IMR-90 (cell line): ENCODE data around the gene FOXK1. TPM values are rescaled to one million over a fixed set of nuclear protein-coding genes. Genes with fewer than 3 reads are reported as not detected.

Experiments used
- ATAC-seq: fragments of 200-7000 bp; cut with Tn5 transposase; 2 replicates; pipeline ENCODE4 v1.9.1; 2020; ENCODE audit warnings: low read depth, mild to moderate bottlenecking, moderate library complexity
- BruUV-seq: library from RNA; stranded (reverse); fragments of 400-500 nt; replicated peaks from 2 replicates; lab custom pipeline; 2021; lab: Mats Ljungman, UMichigan
- CTCF ChIA-PET: fragments of 300-600 bp; formaldehyde crosslinking; extraction: SDS; loops from one replicate; lab custom pipeline; 2021; ENCODE audit warnings: antibody characterized with exemption; lab: Yijun Ruan, JAX
- POLR2A ChIA-PET: fragments of 300-600 bp; sonication (Branson Sonifier 250); formaldehyde crosslinking; loops from one replicate; lab custom pipeline; 2022; ENCODE audit warnings: antibody characterized with exemption; ENCODE audit not compliant: unreplicated experiment; lab: Charles Lee
- DNase-seq: peaks from one replicate; pipeline ENCODE4 v3.0.0; 2013
- H2AFZ ChIP-seq: replicated peaks from 2 replicates; pipeline ENCODE3; 2013; ENCODE audit warnings: low read length, mild to moderate bottlenecking; ENCODE audit not compliant: poor library complexity
- H2AK5ac ChIP-seq: 2 replicates; pipeline ENCODE4 v1.6.1; 2013; ENCODE audit warnings: low read depth, low read length, inconsistent platforms
- H2AK9ac ChIP-seq: replicated peaks from 2 replicates; pipeline ENCODE3; 2013; ENCODE audit warnings: mild to moderate bottlenecking, low read depth, low read length, moderate library complexity; ENCODE audit not compliant: poor library complexity
- H2BK120ac ChIP-seq: 2 replicates; pipeline ENCODE4 v1.6.1; 2013; ENCODE audit warnings: low read depth, low read length, inconsistent platforms
- H2BK15ac ChIP-seq: 3 replicates; pipeline ENCODE4 v1.6.1; 2013; ENCODE audit warnings: low read depth, low read length, inconsistent platforms
- H2BK20ac ChIP-seq: 2 replicates; pipeline ENCODE4 v1.6.1; 2013; ENCODE audit warnings: low read depth, mild to moderate bottlenecking, inconsistent platforms, low read length, moderate library complexity
- H2BK5ac ChIP-seq: 2 replicates; pipeline ENCODE4 v1.6.1; 2013; ENCODE audit warnings: mild to moderate bottlenecking, low read depth, low read length, inconsistent platforms; ENCODE audit not compliant: poor library complexity, severe bottlenecking
- H3K14ac ChIP-seq: replicated peaks from 2 replicates; pipeline ENCODE4 v1.6.1; 2013; ENCODE audit warnings: low read depth, low read length, inconsistent platforms
- H3K18ac ChIP-seq: 2 replicates; pipeline ENCODE4 v1.6.1; 2013; ENCODE audit warnings: low read depth, low read length, control low read depth
- H3K23ac ChIP-seq: 2 replicates; pipeline ENCODE4 v1.6.1; 2013; ENCODE audit warnings: low read depth, low read length, inconsistent platforms
- H3K27ac ChIP-seq: 2 replicates; pipeline ENCODE4 v1.5.1; 2013; ENCODE audit warnings: mild to moderate bottlenecking, control low read depth, low read length; ENCODE audit not compliant: insufficient read depth
- H3K27me3 ChIP-seq: 2 replicates; pipeline ENCODE4 v1.6.1; 2013; ENCODE audit warnings: low read length; ENCODE audit not compliant: control insufficient read depth, insufficient read depth
- H3K36me3 ChIP-seq: 2 replicates; pipeline ENCODE4 v1.6.1; 2013; ENCODE audit warnings: low read length, mixed read lengths; ENCODE audit not compliant: control insufficient read depth, insufficient read depth
- H3K4ac ChIP-seq: 2 replicates; pipeline ENCODE4 v1.6.1; 2013; ENCODE audit warnings: low read depth, low read length, inconsistent platforms
- H3K4me1 ChIP-seq: 2 replicates; pipeline ENCODE4 v1.6.1; 2013; ENCODE audit warnings: low read length, mixed read lengths; ENCODE audit not compliant: control insufficient read depth, insufficient read depth
- H3K4me2 ChIP-seq: 2 replicates; pipeline ENCODE4 v1.6.1; 2013; ENCODE audit warnings: low read depth, mild to moderate bottlenecking, control low read depth, low read length, moderate library complexity
- H3K4me3 ChIP-seq: 2 replicates; pipeline ENCODE4 v1.5.1; 2013; ENCODE audit warnings: low read depth, mild to moderate bottlenecking, control low read depth, low read length, moderate library complexity; ENCODE audit not compliant: insufficient read depth
- H3K56ac ChIP-seq: 2 replicates; pipeline ENCODE4 v1.6.1; 2013; ENCODE audit warnings: low read length, inconsistent platforms; ENCODE audit not compliant: insufficient read depth; ENCODE audit errors: extremely low read depth
- H3K79me1 ChIP-seq, 2 experiments: 2 replicates each; pipeline ENCODE4 v1.6.1; 2013; ENCODE audit warnings: low read length in 2 of 2, inconsistent platforms in 1 of 2, low read depth in 1 of 2
- H3K9ac ChIP-seq: 2 replicates; pipeline ENCODE4 v1.6.1; 2013; ENCODE audit warnings: low read depth, low read length, control low read depth
- H3K9me1 ChIP-seq: 2 replicates; pipeline ENCODE4 v1.6.1; 2013; ENCODE audit warnings: low read length, inconsistent platforms; ENCODE audit not compliant: insufficient read depth
- H3K9me3 ChIP-seq: 2 replicates; pipeline ENCODE4 v1.6.1; 2013; ENCODE audit warnings: low read length; ENCODE audit not compliant: control insufficient read depth, insufficient read depth
- H4K20me1 ChIP-seq: 2 replicates; pipeline ENCODE4 v1.6.1; 2013; ENCODE audit warnings: low read length, inconsistent platforms; ENCODE audit not compliant: insufficient read depth
- H4K5ac ChIP-seq: 2 replicates; pipeline ENCODE4 v1.6.1; 2013; ENCODE audit warnings: mild to moderate bottlenecking, low read depth, low read length, control low read depth
- H4K8ac ChIP-seq, 2 experiments: 2 replicates each; pipeline ENCODE4 v1.6.1; 2013; ENCODE audit warnings: low read depth in 2 of 2, low read length in 2 of 2, control low read depth in 1 of 2, inconsistent platforms in 1 of 2
- H4K91ac ChIP-seq: 2 replicates; pipeline ENCODE4 v1.6.1; 2013; ENCODE audit warnings: low read depth, low read length, inconsistent platforms; ENCODE audit not compliant: insufficient read depth
- BHLHE40 ChIP-seq: fragments of 150-350 bp; IDR thresholded peaks from 2 replicates; pipeline ENCODE4 v1.6.1; 2016; ENCODE audit warnings: mild to moderate bottlenecking, low read depth, low read length
- CEBPB ChIP-seq: IDR thresholded peaks from 2 replicates; pipeline ENCODE4 v1.6.1; 2012; ENCODE audit warnings: low read depth, low read length, improper control_type of control experiment
- CHD1 ChIP-seq: IDR thresholded peaks from 2 replicates; pipeline ENCODE4 v1.6.1; 2012; ENCODE audit warnings: low read depth, low read length, improper control_type of control experiment
- FOS ChIP-seq: fragments of 150-350 bp; IDR thresholded peaks from 2 replicates; pipeline ENCODE4 v1.6.1; 2016; ENCODE audit warnings: low read depth, low read length
- MAFK ChIP-seq: IDR thresholded peaks from 2 replicates; pipeline ENCODE4 v1.6.1; 2012; ENCODE audit warnings: low read depth, low read length, improper control_type of control experiment
- MAZ ChIP-seq: IDR thresholded peaks from 2 replicates; pipeline ENCODE4 v1.6.1; 2012; ENCODE audit warnings: low read depth, mild to moderate bottlenecking, low read length, improper control_type of control experiment, moderate library complexity, borderline replicate concordance
- MXI1 ChIP-seq: IDR thresholded peaks from 2 replicates; pipeline ENCODE4 v1.6.1; 2012; ENCODE audit warnings: low read depth, mild to moderate bottlenecking, low read length, moderate library complexity, borderline replicate concordance
- NFE2L2 ChIP-seq: fragments of 150-350 bp; IDR thresholded peaks from 2 replicates; pipeline ENCODE4 v1.6.1; 2016; ENCODE audit warnings: low read depth, mild to moderate bottlenecking, low read length
- POLR2A ChIP-seq: IDR thresholded peaks from 2 replicates; pipeline ENCODE4 v1.6.1; 2012; ENCODE audit warnings: mild to moderate bottlenecking, low read depth, low read length
- RCOR1 ChIP-seq: IDR thresholded peaks from 2 replicates; pipeline ENCODE4 v1.6.1; 2012; ENCODE audit warnings: mild to moderate bottlenecking, low read length, improper control_type of control experiment; ENCODE audit not compliant: insufficient replicate concordance
- SMC3 ChIP-seq: fragments of 150-350 bp; IDR thresholded peaks from 2 replicates; pipeline ENCODE4 v1.6.1; 2016; ENCODE audit warnings: low read depth, mild to moderate bottlenecking, antibody characterized with exemption, low read length, moderate library complexity
- WGBS, 2 experiments: methylation state at CpG; one replicate each; pipeline versions ENCODE4 v1.1.5 to v1.1.7; 2013; ENCODE audit warnings: missing lambda C conversion rate in 2 of 2; ENCODE audit not compliant: insufficient read length in 1 of 2; ENCODE audit errors: extremely low coverage in 2 of 2; 5-methylcytosine and 5-hydroxymethylcytosine counted together
- dilution Hi-C: fragments of 300-500 bp; cut with HindIII; formaldehyde crosslinking; loops from one replicate; pipeline ENCODE4 v1.14.3; 2018; ENCODE audit warnings: low sequenced_read_pairs; ENCODE audit not compliant: unreplicated experiment
- in situ Hi-C: fragments of 300-500 bp; cut with MboI; formaldehyde crosslinking; loops from 3 replicates; pipeline ENCODE4 v1.14.3; 2019; ENCODE audit warnings: low sequenced_read_pairs, inconsistent platforms, mixed read lengths
- intact Hi-C: fragments of 100-400 bp; cut with micrococcal nuclease; formaldehyde crosslinking; loops from 2 replicates; pipeline ENCODE4 v1.10.0; 2022
- polyA plus RNA-seq, 3 experiments: library from polyadenylated mRNA; depleted of rRNA; stranded (reverse); fragments of >200 nt; gene quantifications; 2 replicates each; pipeline ENCODE4 v1.2.3, GENCODE V29; 2012; ENCODE audit warnings: low replicate concordance in 1 of 3
- total RNA-seq: library from RNA; depleted of rRNA; stranded (reverse); fragments of >200 nt; gene quantifications from 2 replicates; pipeline ENCODE4 v1.2.3, GENCODE V29; 2012
- TF ChIP-seq, protein P1 (sequence below): conservative IDR thresholded peaks from 2 replicates; pipeline ENCODE4 v1.5.1; 2012; ENCODE audit warnings: mild to moderate bottlenecking, low read depth, low read length, improper control_type of control experiment
- TF ChIP-seq, protein P2 (sequence below): fragments of 150-350 bp; IDR thresholded peaks from 2 replicates; pipeline ENCODE4 v1.6.1; 2017; ENCODE audit warnings: mild to moderate bottlenecking, antibody characterized with exemption, low read length, low read depth

Gene FOXK1
- total and polyA plus RNA-seq, 2 of the 4 experiments (the other 2 are of a cell fraction): 4.3 to 8.8 TPM

DNA sequence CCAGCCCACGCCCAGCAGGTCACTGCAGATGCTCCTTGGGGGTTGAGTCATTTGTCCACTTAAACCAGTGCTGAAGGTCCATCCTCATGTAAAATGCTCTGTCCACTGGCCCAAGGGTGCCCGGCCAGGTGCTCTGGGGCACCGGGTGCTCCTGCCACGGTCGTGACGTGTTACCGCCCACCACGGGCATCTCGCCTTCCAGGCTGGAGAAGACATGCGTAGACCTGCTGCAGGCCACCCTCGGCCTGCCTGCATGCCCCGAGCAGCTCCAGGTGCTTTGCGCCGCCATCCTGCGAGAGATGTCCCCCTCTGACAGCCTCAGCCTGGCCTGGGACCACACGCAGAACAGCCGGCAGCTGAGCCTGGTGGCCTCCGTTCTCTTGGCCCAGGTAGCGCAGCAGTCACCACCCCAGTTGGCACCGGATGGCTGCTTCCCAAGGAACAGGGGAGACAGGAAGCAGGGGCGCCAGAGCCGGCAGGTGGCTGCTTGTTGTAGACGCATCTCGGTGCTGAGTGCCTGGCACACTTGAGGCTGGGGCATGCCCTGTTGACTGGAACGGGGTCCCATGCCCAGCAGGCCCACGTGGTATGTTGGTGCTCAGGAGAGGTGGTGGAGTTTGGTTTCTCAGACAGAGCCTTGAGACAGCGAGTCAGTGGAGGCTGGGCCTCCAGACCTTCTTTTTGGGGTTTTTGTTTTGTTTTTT is 99.4 kb downstream of the FOXK1 start:
- no peak overlapping the region for H2BK20ac ChIP-seq
- H2AFZ ChIP-seq: no peak overlapping the region
- H4K20me1 ChIP-seq: peaks cover 36% of the 10 kb centered on the region
- no peak overlapping the region for H3K4me2 ChIP-seq
- TF ChIP-seq MXI1: no peak
- TF ChIP-seq CHD1: no peak
- no peak for TF ChIP-seq MAZ
- TF ChIP-seq, protein P1, sequence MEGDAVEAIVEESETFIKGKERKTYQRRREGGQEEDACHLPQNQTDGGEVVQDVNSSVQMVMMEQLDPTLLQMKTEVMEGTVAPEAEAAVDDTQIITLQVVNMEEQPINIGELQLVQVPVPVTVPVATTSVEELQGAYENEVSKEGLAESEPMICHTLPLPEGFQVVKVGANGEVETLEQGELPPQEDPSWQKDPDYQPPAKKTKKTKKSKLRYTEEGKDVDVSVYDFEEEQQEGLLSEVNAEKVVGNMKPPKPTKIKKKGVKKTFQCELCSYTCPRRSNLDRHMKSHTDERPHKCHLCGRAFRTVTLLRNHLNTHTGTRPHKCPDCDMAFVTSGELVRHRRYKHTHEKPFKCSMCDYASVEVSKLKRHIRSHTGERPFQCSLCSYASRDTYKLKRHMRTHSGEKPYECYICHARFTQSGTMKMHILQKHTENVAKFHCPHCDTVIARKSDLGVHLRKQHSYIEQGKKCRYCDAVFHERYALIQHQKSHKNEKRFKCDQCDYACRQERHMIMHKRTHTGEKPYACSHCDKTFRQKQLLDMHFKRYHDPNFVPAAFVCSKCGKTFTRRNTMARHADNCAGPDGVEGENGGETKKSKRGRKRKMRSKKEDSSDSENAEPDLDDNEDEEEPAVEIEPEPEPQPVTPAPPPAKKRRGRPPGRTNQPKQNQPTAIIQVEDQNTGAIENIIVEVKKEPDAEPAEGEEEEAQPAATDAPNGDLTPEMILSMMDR: no peak
- no peak for TF ChIP-seq NFE2L2
- TF ChIP-seq SMC3: no peak
- TF ChIP-seq FOS: no peak
- TF ChIP-seq, protein P2, sequence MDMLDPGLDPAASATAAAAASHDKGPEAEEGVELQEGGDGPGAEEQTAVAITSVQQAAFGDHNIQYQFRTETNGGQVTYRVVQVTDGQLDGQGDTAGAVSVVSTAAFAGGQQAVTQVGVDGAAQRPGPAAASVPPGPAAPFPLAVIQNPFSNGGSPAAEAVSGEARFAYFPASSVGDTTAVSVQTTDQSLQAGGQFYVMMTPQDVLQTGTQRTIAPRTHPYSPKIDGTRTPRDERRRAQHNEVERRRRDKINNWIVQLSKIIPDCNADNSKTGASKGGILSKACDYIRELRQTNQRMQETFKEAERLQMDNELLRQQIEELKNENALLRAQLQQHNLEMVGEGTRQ: no peak
- no peak for TF ChIP-seq CEBPB
- TF ChIP-seq RCOR1: no peak
- no peak for TF ChIP-seq POLR2A
- no peak for TF ChIP-seq MAFK
- no peak for TF ChIP-seq BHLHE40
- H2BK5ac ChIP-seq: no peak overlapping the region
- ChIA-PET CTCF (no interaction called here), POLR2A (no interaction called here)
- peaks cover 4% of the 10 kb centered on the region; the same call in 1 of the 2 replicates for H3K4me1 ChIP-seq
- dilution Hi-C loops (no loop called here), intact Hi-C loops (no loop called here), in situ Hi-C loops (no loop called here)
- H3K4me3 ChIP-seq: no peak overlapping the region
- no peaks in the 10 kb centered on the region for H3K9me1 ChIP-seq
- H2AK9ac ChIP-seq: no peak overlapping the region
- H4K5ac ChIP-seq: no peak overlapping the region
- no peak overlapping the region for H4K91ac ChIP-seq
- H3K36me3 ChIP-seq: peaks cover 55% of the 10 kb centered on the region
- H3K79me1 ChIP-seq: peaks cover 8 to 31% of the 10 kb centered on the region in 2 experiments
- H3K27me3 ChIP-seq: no peaks in the 10 kb centered on the region
- H3K9ac ChIP-seq: no peak overlapping the region
- no peaks in the 10 kb centered on the region for H3K9me3 ChIP-seq
- H3K14ac ChIP-seq: no peak overlapping the region
- no peak overlapping the region for H4K8ac ChIP-seq
- no peak overlapping the region for H3K18ac ChIP-seq
- no peak overlapping the region for H2BK15ac ChIP-seq
- WGBS, 2 experiments: 91% methylated on average over 21 of the region's 27 CpGs; no CpG with 5 or more reads in 1 of the 2 experiments
- ATAC-seq (no peak), DNase-seq (no peak)
- no peak overlapping the region for H2AK5ac ChIP-seq
- no peak overlapping the region for H2BK120ac ChIP-seq
- H3K23ac ChIP-seq: no peak overlapping the region
- H3K56ac ChIP-seq: no peak overlapping the region
- BruUV-seq: no TSS peak
- no peak overlapping the region for H3K27ac ChIP-seq
- no peak overlapping the region for H3K4ac ChIP-seq
